GM19467 (cell line): Measurements from ENCODE around the gene SCEL.

Experiments
- ATAC-seq: cut with Tn5 transposase; IDR thresholded peaks from one replicate; pipeline ENCODE4 v1.9.1; 2021; ENCODE audit warnings: mild to moderate bottlenecking, moderate library complexity; ENCODE audit not compliant: unreplicated experiment

SCEL gene

DNA sequence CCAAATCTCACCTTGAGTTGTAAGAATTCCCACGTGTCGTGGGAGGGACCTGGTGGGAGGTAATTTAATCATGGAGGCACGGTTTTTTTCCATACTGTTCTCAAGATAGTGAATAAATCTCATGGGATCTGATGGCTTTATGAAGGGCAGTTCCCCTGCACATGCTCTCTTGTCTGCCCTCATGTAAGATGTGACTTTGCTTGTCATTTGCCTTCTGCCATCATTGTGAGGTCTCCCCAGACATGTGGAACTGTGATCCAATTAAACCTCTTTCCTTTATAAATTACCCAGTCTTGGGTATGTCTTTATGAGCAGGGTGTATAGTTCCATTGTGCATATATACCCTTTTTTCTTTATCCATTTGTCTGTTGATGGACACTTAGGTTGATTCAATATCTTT is 13.1 kb downstream of the SCEL start:
- no peak for ATAC-seq

DNA sequence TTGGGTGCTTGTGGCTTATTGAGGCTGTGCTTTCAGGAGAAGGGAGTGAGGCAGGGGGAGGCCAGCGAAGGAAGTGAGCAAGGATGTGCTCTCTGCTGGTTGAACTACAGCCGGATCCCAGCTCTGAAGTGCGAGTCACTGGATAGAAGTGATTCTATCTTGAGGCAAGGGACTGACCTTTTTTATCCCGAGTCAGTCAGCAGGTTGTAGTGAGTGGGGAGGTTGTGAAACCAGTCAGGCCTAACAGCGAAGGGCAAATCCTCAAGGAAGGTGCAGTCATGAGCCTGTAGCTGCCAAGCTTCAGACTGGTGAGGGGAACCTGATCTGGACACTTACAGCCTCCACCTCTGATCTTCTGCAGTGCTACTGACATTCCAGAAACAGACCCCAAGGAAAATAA is 18.6 kb downstream of the SCEL start:
- ATAC-seq = no peak

GRCh38 chr13:77555246-77555645 is 19.7 kb downstream of the SCEL start:
- ATAC-seq = no peak

- ATAC-seq = no peak
These were observed 22.5 kb downstream of the SCEL start for GRCh38 chr13:77558016-77558415.

DNA sequence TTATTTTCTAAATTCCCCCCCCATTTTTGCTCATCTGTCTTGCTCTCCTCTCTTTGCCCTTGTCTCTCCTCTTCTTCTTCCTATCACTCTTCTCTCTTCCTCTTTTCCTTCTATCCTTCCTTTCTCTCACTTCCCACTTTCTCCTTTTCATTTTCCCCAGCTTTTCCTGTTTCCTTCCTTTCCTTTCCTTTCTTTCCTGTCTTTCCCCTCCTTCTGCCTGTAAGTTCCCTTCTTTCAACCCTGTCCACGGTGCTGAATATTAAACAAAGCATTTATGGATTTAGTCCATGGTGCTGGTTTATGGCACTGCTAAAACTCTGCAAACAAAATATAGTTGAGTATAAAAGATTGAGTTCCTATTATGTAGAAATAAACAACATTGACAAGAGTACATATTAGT is 27.6 kb downstream of the SCEL start:
- ATAC-seq = no peak

DNA sequence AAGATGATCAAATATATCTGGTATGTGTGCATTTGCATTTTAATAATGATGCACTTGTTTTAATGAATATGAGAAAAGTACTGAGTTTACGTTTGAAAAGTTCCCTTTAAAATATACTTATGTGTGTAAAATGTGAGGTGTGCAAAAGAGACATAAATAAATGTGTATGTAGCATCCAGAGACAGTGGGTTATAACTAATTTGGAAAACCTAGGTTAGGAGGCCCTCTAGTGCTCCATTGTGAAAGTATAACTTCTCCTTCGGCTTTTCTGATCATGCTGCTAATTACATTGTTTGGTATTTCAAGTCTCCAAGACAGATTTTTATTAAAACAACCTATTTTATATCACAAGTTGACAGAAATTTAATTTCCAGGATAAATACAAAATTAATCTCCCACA is 30.1 kb downstream of the SCEL start:
- peak; percentile 71 for ATAC-seq

DNA sequence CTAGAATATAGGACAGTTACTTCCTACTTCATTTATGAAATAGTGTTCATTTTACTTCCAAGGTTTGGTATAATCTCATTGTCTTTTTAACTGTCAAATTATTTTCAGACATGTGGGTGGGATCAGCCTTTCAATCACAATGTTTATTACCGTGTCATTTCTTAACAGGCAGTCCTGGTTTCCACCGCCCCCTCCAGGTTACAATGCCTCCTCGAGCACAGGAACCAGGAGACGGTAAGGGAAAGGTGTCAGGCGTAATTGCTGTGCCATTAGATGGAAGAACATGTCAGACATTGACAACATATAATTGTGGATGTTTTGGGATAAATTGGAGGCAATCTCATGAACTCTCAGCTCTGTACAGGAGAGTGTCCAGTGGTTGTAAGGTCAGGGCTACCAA is 36.5 kb downstream of the SCEL start:
- ATAC-seq = no peak

DNA sequence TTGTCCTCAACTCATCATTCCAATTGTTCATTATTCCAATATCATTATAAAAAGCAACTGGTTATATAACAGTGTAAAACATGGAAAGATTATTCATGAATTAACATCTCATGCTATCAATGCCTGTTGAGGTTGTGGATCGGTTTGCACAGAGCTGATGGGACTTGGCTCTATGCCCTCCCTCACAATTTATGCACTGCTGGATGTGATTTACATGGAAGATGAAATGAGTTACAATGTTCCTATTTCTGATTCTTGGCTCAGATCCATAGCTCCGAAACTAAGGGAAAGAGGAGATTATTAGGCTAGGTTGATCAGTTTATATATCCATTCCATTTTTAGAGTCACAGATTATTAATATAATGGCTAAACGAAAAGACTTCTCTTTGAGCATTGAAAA is 38.6 kb downstream of the SCEL start:
- ATAC-seq = no peak

DNA sequence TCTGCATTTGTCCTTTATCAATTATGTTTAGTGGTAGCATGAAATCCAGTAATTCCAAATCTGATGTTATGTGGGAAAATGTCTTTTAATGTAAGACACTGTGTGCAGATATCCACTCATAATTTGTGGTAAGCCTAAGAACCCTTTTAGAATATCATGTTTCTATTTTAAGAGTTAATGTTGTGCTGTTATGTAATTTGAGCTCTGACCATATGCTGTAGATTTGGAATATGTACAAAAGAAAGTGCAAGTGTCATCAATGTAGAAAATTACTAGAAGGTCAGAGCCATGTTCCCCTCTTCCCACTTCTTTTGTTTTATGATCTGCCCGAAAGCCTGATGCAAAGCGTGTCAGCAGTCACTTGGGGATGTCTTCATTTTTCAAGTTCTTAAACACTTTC is 44.5 kb downstream of the SCEL start:
- ATAC-seq = no peak

DNA sequence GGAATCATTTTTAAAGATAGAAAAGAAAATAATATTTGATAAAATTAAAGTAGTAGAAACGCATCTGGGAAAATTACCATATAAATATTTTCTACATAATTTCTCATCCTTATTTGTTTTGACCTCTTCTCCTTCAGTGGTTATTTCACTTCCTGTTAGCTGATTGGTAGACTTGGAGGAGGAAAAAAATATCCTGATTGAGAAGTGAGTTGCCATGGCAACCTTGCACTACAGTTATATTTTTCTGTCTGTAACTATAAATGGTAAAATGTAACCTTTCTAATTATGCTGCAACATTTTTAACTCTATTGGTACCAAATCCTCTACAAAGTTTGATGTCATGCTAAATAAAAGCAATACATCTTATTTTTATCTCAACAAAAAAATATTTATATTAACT is 45.2 kb downstream of the SCEL start:
- no peak for ATAC-seq

DNA sequence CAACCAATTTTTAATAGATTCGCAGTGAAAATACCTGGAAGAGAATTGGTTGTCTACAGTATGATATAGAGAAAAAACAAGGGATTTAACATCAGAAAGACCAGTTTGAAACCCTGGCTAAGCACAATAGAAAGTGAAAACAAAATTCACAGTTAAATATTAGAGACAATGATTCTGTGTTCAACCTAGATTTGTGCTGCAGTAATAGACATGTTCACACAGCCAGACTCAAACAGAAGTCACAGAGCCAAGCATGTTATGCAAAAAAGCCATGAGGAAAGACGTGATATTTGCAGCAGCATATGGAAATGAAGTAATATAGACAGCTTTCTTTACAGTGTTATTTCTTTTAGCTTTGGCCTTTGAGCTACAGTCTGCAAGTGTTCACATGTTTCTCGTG is 48.1 kb downstream of the SCEL start:
- ATAC-seq = peak; percentile 45

- peak; percentile 14 for ATAC-seq
These were observed 48.6 kb downstream of the SCEL start for GRCh38 chr13:77584106-77584505.

DNA sequence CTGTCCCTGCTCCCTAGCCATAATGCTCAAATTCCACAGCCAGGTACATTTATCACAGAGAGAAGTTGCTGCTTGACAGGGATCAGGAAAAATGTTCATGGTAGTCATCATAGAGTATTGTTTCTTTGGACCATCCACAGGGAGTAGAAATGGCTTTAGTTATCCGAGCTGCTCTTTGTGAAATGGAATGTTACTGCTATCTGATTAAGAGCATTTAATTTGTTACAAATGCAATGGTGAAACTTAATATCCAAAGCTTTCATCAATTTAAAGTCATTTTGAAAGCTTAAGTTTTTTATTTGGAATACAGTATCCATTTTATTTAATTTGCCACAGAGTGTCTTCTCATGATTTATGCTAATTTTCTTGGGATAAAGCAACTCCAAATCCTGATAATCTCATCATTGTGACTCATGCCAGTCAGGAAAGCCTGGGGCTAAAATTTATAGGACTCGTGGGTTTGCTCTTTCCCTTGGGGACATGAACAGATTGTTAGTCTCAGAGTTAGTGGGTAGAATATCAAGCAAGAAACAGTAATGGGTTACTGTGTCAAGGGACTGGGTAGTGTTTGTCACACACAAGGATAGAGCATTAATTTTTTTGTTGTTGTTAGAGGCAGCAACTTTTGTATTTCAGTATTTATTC is 59.8 kb downstream of the SCEL start:
- no peak for ATAC-seq

- no peak for ATAC-seq
These were observed 61.3 kb downstream of the SCEL start for GRCh38 chr13:77596777-77597176.

DNA sequence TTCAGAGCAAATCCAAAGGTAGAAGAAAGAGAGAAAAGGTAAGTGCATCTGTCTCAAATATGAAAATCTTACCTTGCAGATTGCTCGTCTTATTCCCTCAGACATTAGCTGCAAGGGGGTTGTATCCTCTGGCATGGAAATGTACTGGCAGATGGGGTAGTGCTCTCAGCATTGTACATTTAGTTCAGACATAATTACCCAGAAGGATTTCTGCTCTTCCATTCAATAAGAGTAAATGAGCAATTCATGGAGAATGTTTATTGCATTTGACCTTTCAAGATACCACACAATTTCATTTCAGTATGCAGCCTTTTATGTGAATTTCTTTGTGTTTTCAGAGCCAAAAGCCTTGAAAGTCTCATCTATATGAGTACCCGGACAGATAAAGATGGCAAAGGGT is 63.8 kb downstream of the SCEL start:
- ATAC-seq = no peak

DNA sequence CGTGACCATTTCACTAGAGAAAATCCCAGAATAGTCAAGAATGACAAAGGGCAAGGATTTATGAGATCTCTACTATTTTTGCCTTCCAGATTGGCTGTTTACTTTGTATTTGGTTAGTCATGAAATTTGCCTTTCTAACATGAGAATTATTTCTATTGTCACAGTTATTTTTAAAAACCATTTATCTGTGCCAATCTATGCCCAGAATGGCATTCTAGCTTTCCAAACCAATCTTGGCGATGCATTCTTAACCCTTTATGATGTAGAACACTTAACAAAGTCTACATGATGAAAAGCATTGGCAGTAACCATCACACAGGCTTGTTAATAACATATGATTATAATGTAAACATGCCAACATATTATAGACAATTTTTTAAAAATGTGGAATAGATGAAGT is 65.2 kb downstream of the SCEL start:
- no peak for ATAC-seq

GRCh38 chr13:77611068-77611467 is 75.6 kb downstream of the SCEL start:
- no peak for ATAC-seq

DNA sequence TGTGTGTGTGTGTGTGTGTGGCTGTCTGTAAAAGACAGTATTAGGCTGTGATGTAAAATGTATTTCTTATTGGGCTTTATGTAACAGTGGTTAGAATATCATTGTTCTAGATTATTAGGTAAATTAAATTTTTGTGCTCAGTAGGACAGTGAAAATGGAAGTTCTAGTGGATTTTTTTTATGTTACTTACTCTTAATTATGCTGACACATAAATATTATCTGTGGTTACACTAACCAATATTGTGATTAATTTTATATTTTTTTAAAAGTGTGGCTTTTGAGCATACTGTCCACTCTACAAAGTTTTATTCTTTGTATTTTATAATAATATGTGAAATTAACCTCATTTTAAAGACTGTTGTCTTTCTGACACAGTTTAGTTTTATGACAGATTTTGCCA is 80.5 kb downstream of the SCEL start:
- no peak for ATAC-seq

DNA sequence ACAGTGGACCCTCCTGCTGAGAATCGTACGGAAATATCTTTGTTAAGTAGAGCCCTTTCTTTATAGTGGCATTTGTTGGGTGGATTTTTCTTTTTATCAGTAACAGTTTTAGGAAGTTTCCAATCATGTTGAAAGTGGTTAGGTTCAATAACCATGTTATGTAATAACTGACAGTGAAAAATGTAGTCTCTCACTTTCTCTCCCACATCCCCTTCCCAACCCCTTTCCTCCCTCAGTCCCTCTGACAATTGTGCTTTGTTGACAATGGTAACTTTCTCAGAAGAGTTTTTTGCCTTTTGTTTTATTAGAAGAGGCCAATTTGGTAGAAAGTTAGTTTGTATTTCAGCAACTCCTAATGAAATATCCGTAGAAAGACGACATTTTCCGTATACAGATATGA is 84.1 kb downstream of the SCEL start:
- no peak for ATAC-seq

DNA sequence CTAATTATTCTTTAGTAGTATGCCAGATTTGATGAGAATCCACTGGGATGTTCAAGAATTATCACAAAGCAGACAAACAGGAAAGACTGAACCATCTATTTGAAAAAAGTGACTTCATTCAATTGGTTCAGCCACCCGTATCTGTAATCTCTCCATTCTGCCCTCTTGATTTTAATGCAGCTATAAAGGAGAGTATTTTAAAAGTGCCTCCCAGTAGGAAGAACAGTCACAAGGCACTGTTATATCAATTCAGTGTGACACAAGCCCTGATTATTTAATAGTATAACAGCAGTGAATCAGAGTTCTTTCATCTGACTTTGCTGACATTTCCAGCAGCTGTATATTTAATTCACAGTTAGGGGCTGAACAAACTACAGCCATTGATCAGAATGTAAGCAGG is 84.6 kb downstream of the SCEL start:
- no peak for ATAC-seq

DNA sequence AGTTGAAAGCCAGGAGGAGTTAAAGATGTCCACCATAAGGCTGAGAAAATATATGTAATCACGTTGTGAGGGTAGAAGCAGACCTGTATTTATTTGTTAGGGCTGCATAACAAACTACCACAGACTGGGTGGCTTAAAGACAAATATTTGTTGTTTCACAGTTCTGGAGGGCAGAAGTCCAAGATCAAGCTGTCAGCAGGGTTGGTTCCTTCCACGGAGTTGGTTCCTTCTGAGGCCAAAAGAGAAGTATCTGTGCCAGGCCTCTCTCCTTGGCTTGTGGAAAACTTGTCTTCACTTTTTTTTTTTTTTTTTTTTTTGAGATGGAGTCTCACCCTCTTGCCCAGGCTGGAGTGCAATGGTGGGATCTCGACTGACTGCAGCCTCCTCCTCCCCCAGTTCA is 88.3 kb downstream of the SCEL start:
- no peak for ATAC-seq

DNA sequence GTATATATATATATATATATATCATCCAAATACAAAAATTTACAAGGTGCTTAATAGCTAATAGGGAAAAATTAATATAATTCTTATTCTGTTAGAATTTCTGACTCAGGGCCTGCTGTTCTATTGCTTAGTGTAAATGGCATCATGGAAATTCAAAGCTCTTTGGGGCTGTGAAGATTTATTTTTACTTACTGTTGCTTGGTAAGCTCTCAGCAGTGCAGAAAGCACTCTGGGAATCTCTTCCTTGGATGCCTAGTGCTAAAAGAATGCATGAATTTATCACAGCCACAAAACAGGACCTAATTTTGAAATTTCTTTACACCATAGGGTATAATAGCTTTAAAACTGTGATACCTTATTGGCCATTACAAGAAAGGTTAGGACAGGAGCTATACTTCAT is 92.7 kb downstream of the SCEL start:
- ATAC-seq = no peak

DNA sequence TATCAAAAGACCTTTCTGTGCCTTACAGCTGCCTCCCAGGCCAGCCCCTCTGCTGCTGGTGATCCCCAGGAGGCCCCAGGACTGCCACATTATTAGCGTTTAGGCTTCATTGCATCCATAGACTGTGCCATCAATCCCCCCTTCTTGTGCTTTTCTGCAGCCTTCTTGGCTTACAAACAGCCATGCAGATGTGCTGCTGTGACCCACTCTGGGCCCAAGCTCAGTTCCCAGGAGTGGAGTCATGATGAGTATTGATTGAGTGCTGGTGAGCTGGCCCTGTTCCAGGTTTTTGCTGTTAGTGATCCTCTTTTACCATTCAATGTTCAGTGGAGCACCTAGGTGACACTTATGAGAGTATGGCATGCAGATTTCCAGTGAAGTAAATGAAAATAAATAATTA is 102.1 kb downstream of the SCEL start:
- ATAC-seq = no peak

GRCh38 chr13:77650409-77650808 is 114.9 kb downstream of the SCEL start:
- no peak for ATAC-seq
